Endothelial cell of umbilical vein (primary cell): ENCODE data around the gene AGFG2. TPM values are rescaled to one million over a fixed set of nuclear protein-coding genes. Genes with fewer than 3 reads are reported as not detected.

Experiments used
- BruUV-seq: library from RNA; stranded (reverse); fragments of 400-500 nt; replicated peaks from 2 replicates; lab custom pipeline; 2021; lab: Mats Ljungman, UMichigan
- CTCF ChIA-PET: fragments of 300-600, 350-600 bp; sonication (Branson Sonifier 250); formaldehyde crosslinking; loops from one replicate; lab custom pipeline; 2021; ENCODE audit warnings: antibody characterized with exemption, inconsistent platforms; lab: Charles Lee
- POLR2A ChIA-PET: fragments of 300-600, 350-600 bp; sonication (Branson Sonifier 250); formaldehyde crosslinking; loops from one replicate; lab custom pipeline; 2021; ENCODE audit warnings: antibody characterized with exemption, inconsistent platforms; lab: Charles Lee
- DNase-seq: peaks from one replicate; pipeline ENCODE4 v3.0.0-alpha.2; 2011; ENCODE audit warnings: low read depth, low spot score
- FAIRE-seq: peaks from 2 replicates; lab custom pipeline; 2011; peaks lifted over from hg19 to GRCh38; lab: Jason Lieb, UNC
- H2AFZ ChIP-seq: 2 replicates; pipeline ENCODE4 v1.6.0; 2012; ENCODE audit warnings: low read depth, low read length, control low read depth, inconsistent platforms
- H3K27ac ChIP-seq: 2 replicates; pipeline ENCODE4 v1.5.1; 2011; ENCODE audit warnings: low read depth, mild to moderate bottlenecking, control low read depth, low read length, moderate library complexity; ENCODE audit not compliant: insufficient read depth
- H3K27me3 ChIP-seq, 2 experiments: 2 replicates each; pipeline versions ENCODE4 v1.6.0 to v1.6.1; 2011; ENCODE audit warnings: low read length in 2 of 2, mixed read lengths in 1 of 2; ENCODE audit not compliant: control insufficient read depth in 2 of 2, insufficient read depth in 2 of 2
- H3K36me3 ChIP-seq, 2 experiments: 2 replicates in 1 of 2; 3 replicates in 1 of 2; pipeline ENCODE4 v1.5.1; 2011; ENCODE audit warnings: low read length in 2 of 2, mild to moderate bottlenecking in 1 of 2, moderate library complexity in 1 of 2; ENCODE audit not compliant: control insufficient read depth in 2 of 2, insufficient read depth in 2 of 2; ENCODE audit errors: extremely low read depth in 1 of 2
- H3K4me1 ChIP-seq: 3 replicates; pipeline ENCODE4 v1.5.1; 2011; ENCODE audit warnings: mild to moderate bottlenecking, low read length; ENCODE audit not compliant: control insufficient read depth, insufficient read depth; ENCODE audit errors: extremely low read depth
- H3K4me2 ChIP-seq: 2 replicates; pipeline ENCODE4 v1.6.1; 2011; ENCODE audit warnings: low read length, control low read depth, mixed read lengths; ENCODE audit not compliant: insufficient read depth
- H3K4me3 ChIP-seq, 3 experiments: fragments of 200-600 bp in 1 of 3; sonication (generic), shearing (Covaris generic) in 1 of 3; replicated peaks in 1 of 3; 2 replicates each; pipeline ENCODE4 v1.5.1; 2011 to 2016; ENCODE audit warnings: control low read depth in 3 of 3, low read length in 3 of 3, mild to moderate bottlenecking in 2 of 3, inconsistent platforms in 1 of 3, low read depth in 1 of 3, moderate library complexity in 1 of 3; ENCODE audit not compliant: insufficient read depth in 1 of 3
- H3K79me2 ChIP-seq: 2 replicates; pipeline ENCODE4 v1.6.0; 2012; ENCODE audit warnings: low read length, inconsistent platforms; ENCODE audit not compliant: control insufficient read depth, insufficient read depth
- H3K9ac ChIP-seq: replicated peaks from 2 replicates; pipeline ENCODE3; 2011; ENCODE audit warnings: low read length, control low read depth; ENCODE audit not compliant: insufficient read depth; ENCODE audit errors: extremely low read depth
- H3K9me1 ChIP-seq: replicated peaks from 3 replicates; pipeline ENCODE4 v1.6.0; 2011; ENCODE audit warnings: mild to moderate bottlenecking, low read length; ENCODE audit not compliant: control insufficient read depth, insufficient read depth; ENCODE audit errors: extremely low read depth
- H3K9me3 ChIP-seq: replicated peaks from 2 replicates; pipeline ENCODE4 v1.5.1; 2012; ENCODE audit warnings: low read length, inconsistent platforms; ENCODE audit not compliant: control insufficient read depth, insufficient read depth
- H4K20me1 ChIP-seq: replicated peaks from 2 replicates; pipeline ENCODE3; 2011; ENCODE audit warnings: mild to moderate bottlenecking, low read length; ENCODE audit not compliant: control insufficient read depth, insufficient read depth; ENCODE audit errors: extremely low read depth
- CTCF ChIP-seq, 2 donors: IDR thresholded peaks; 1 replicate in 1 of 2; 2 replicates in 1 of 2; pipeline ENCODE4 v1.5.1; 2011; ENCODE audit warnings: low read length in 2 of 2, mild to moderate bottlenecking in 2 of 2, moderate library complexity in 2 of 2, control low read depth in 1 of 2, inconsistent platforms in 1 of 2, low read depth in 1 of 2; ENCODE audit not compliant: insufficient read depth in 1 of 2; ENCODE audit errors: extremely low read depth in 1 of 2
- EZH2 ChIP-seq: IDR thresholded peaks from 2 replicates; pipeline ENCODE4 v1.6.1; 2012; ENCODE audit warnings: borderline replicate concordance, low read depth, mild to moderate bottlenecking, moderate library complexity, low read length, inconsistent platforms; ENCODE audit not compliant: severe bottlenecking
- FOS ChIP-seq: IDR thresholded peaks from 2 replicates; pipeline ENCODE4 v1.6.1; 2011; ENCODE audit warnings: mild to moderate bottlenecking, low read length, moderate library complexity, borderline replicate concordance; ENCODE audit not compliant: insufficient read depth
- GATA2 ChIP-seq: IDR thresholded peaks from 2 replicates; pipeline ENCODE4 v1.7.0; 2011; ENCODE audit warnings: low read depth, mild to moderate bottlenecking, moderate library complexity, mixed read lengths, low read length; ENCODE audit not compliant: insufficient read length, insufficient read depth
- JUN ChIP-seq: IDR thresholded peaks from 2 replicates; pipeline ENCODE4 v1.6.1; 2011; ENCODE audit warnings: borderline replicate concordance, low read depth; ENCODE audit not compliant: insufficient read length, insufficient read depth
- MAX ChIP-seq: IDR thresholded peaks from 2 replicates; pipeline ENCODE4 v1.6.1; 2011; ENCODE audit not compliant: insufficient read depth, insufficient read length
- MYC ChIP-seq: IDR thresholded peaks from one replicate; pipeline ENCODE4 v1.6.1; 2011; ENCODE audit warnings: mild to moderate bottlenecking, low read depth, low read length
- POLR2A ChIP-seq: IDR thresholded peaks from 2 replicates; pipeline ENCODE4 v1.6.1; 2012; ENCODE audit warnings: low read depth, mild to moderate bottlenecking, control low read depth, low read length
- POLR2AphosphoS5 ChIP-seq: IDR thresholded peaks from 2 replicates; pipeline ENCODE4 v1.6.1; 2012; ENCODE audit warnings: low read depth, mild to moderate bottlenecking, control low read depth, low read length, moderate library complexity; ENCODE audit not compliant: insufficient read depth
- dilution Hi-C: fragments of 300-500 bp; cut with MboI; formaldehyde crosslinking; loops from one replicate; pipeline ENCODE4 v1.15.0; 2019; ENCODE audit warnings: low sequenced_read_pairs; ENCODE audit not compliant: extremely low pct_ligation_motif_present
- intact Hi-C: fragments of 100-400 bp; cut with micrococcal nuclease; formaldehyde crosslinking; loops from one replicate; pipeline ENCODE4 v1.10.0; 2022
- polyA plus RNA-seq, 4 experiments: library from polyadenylated mRNA; depleted of rRNA in 3 of 4; stranded (reverse) in 3 of 4; unstranded in 1 of 4; fragments of >200 nt; gene quantifications; 2 replicates each; pipeline versions ENCODE4 v1.2.1 to v1.2.3, GENCODE V29; 2011 to 2012; ENCODE audit warnings: missing spikeins in 1 of 4
- total RNA-seq: library from RNA; stranded (reverse); gene quantifications from 2 replicates; pipeline ENCODE4 v1.2.3, GENCODE V29; 2021

Gene AGFG2
- total and polyA plus RNA-seq, 2 donors (not counting 3 experiments of a cell fraction or from before 2014, with no cell fraction given): 33.6 to 44.6 TPM

GRCh38 chr7:100490483-100491191 lies 48.4 kb upstream of the AGFG2 start:
- H3K4me3 ChIP-seq: no peak overlapping the region
- no peaks in the 10 kb centered on the region for H3K9me3 ChIP-seq
- H3K79me2 ChIP-seq: no peaks in the 10 kb centered on the region
- no peak overlapping the region for H3K27ac ChIP-seq
- DNase-seq: no peak
- no peak overlapping the region for H2AFZ ChIP-seq
- dilution Hi-C loops (no loop called here), intact Hi-C loops (no loop called here)
- H3K36me3 ChIP-seq: no peaks in the 10 kb centered on the region
- no peaks in the 10 kb centered on the region for H3K27me3 ChIP-seq
- no peaks in the 10 kb centered on the region for H3K9me1 ChIP-seq
- H3K4me1 ChIP-seq: peaks cover 12% of the 10 kb centered on the region
- H3K4me2 ChIP-seq: no peak overlapping the region
- CTCF ChIA-PET: interaction anchor here (1.0 to 1.5 kb wide), 3 partner anchors 8 to 69 kb away, joined by 3 to 6 read pairs (median 5); no protein-coding TSS in a partner anchor
- FAIRE-seq: no peak
- H3K9ac ChIP-seq: no peak overlapping the region
- TF ChIP-seq POLR2AphosphoS5 (no peak), EZH2 (no peak), MAX (no peak)
- POLR2A ChIA-PET: no interaction called here
- BruUV-seq: no TSS peak
- H4K20me1 ChIP-seq: no peaks in the 10 kb centered on the region

DNA sequence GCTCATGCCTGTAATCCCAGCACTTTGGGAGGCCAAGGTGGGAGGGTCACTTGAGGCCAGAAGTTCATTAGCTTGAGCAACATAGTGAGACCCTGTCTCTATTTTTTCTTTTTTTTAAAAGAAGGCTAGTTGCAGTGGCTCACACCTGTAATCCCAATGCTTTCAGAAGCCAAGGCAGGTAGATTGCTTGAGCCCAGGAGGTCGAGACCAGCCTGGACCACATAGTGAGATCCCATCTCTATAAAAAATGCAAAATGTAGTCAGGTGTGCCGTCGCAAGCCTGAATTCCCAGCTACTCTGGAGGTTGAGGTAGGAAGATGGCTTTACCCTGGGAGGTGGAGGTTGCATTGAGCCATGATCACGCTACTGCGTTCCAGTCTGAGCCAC lies 47.8 kb upstream of the AGFG2 start:
- Histone ChIP-seq H3K79me2 (no peaks in the 10 kb centered on the region), H3K9me3 (no peaks in the 10 kb centered on the region), H3K4me1 (peaks cover 7% of the 10 kb centered on the region), H3K9ac (no peak overlapping the region), H3K4me2 (no peak overlapping the region), H3K27me3 (no peaks in the 10 kb centered on the region), H4K20me1 (no peaks in the 10 kb centered on the region), H3K9me1 (no peaks in the 10 kb centered on the region), H2AFZ (no peak overlapping the region), H3K27ac (no peak overlapping the region), H3K36me3 (no peaks in the 10 kb centered on the region), H3K4me3 (no peak overlapping the region)
- no TSS peak for BruUV-seq
- intact Hi-C loops (no loop called here), dilution Hi-C loops (no loop called here)
- CTCF ChIA-PET: interaction anchor here (1.3 to 1.4 kb wide), 2 partner anchors 25 to 68 kb away, joined by 3 to 5 read pairs; no protein-coding TSS in a partner anchor
- no peak for TF ChIP-seq FOS
- no peak for TF ChIP-seq MAX
- TF ChIP-seq JUN: no peak
- no peak for TF ChIP-seq GATA2
- no peak for TF ChIP-seq CTCF (IDR thresholded peaks at IDR 0.05; ENCODE audit: extremely low read depth in 1 of 2, insufficient read depth in 1 of 2, low read depth in 1 of 2, low read length in 2 of 2)
- no peak for TF ChIP-seq MYC
- no peak for TF ChIP-seq POLR2A
- no peak for TF ChIP-seq EZH2
- no peak for TF ChIP-seq POLR2AphosphoS5
- POLR2A ChIA-PET: no interaction called here
- FAIRE-seq (no peak), DNase-seq (no peak)
